Renal cortex interstitium (tissue), 11 donors: Measurements from ENCODE around the gene NKAIN1. TPM values are rescaled to one million over a fixed set of nuclear protein-coding genes. Genes with fewer than 3 reads are reported as not detected.
"Not testable (repeated sequence)": the region's sequence is repeated elsewhere in the genome, so short reads cannot be mapped to it uniquely, and the experiment has no call there.

Experiments used
- DNase-seq, 11 donors: peaks; one replicate each; pipeline ENCODE4 v3.0.0-alpha.2; 2013; ENCODE audit warnings: low read depth in 9 of 11, low spot score in 4 of 11; ENCODE audit errors: extremely low read depth in 1 of 11
- polyA plus RNA-seq, 3 donors: library from polyadenylated mRNA; unstranded; fragments of 120-200 nt; gene quantifications; one replicate each; pipeline ENCODE4 v1.2.1, GENCODE V29; 2013; ENCODE audit not compliant: insufficient read length in 3 of 3

The NKAIN1 gene
- polyA plus RNA-seq, 3 donors, result 3.1 to 5.1 (median 4.8) TPM

GRCh38 chr1:31207569-31207968, 32.1 kb downstream of the NKAIN1 start:
- DNase-seq, result no peak

GRCh38 chr1:31207046-31207445, 32.6 kb downstream of the NKAIN1 start:
- DNase-seq, result no peak

GRCh38 chr1:31203215-31203614, 36.5 kb downstream of the NKAIN1 start:
- DNase-seq, result no peak

GRCh38 chr1:31201931-31202360, 37.7 kb downstream of the NKAIN1 start:
- DNase-seq, result no peak

- no peak for DNase-seq
Measured at GRCh38 chr1:31199949-31200348, 39.7 kb downstream of the NKAIN1 start.

GRCh38 chr1:31199236-31199790, 40.4 kb downstream of the NKAIN1 start:
- no peak for DNase-seq

GRCh38 chr1:31198600-31198999, 41.1 kb downstream of the NKAIN1 start:
- DNase-seq, result no peak

- no peak for DNase-seq
Measured at GRCh38 chr1:31198150-31198549, 41.5 kb downstream of the NKAIN1 start.

- no peak for DNase-seq
Measured at GRCh38 chr1:31196685-31197084, 43.0 kb downstream of the NKAIN1 start.

- DNase-seq, result not testable (repeated sequence)
Measured at GRCh38 chr1:31195267-31195666, 44.4 kb downstream of the NKAIN1 start.

- no peak for DNase-seq
Measured at GRCh38 chr1:31193729-31194128, 46.0 kb downstream of the NKAIN1 start.

- DNase-seq, result no peak
Measured at GRCh38 chr1:31191281-31191680, 48.4 kb downstream of the NKAIN1 start.

GRCh38 chr1:31189696-31190674, 49.7 kb downstream of the NKAIN1 start:
- DNase-seq, result no peak

GRCh38 chr1:31183927-31184554, 55.6 kb downstream of the NKAIN1 start:
- peak in 4 of 11 donors; percentile 30 to 40 (median 32) for DNase-seq

- no peak for DNase-seq
Measured at GRCh38 chr1:31183126-31183525, 56.6 kb downstream of the NKAIN1 start.

- DNase-seq, result peak; percentile 78 to 92 (median 84)
Measured at GRCh38 chr1:31182352-31182751, 57.3 kb downstream of the NKAIN1 start.

- DNase-seq, result peak in 5 of 11 donors; percentile 35 to 50 (median 40)
Measured at GRCh38 chr1:31181515-31182343, 58.0 kb downstream of the NKAIN1 start.

GRCh38 chr1:31180338-31180737, 59.3 kb downstream of the NKAIN1 start:
- DNase-seq, result no peak

- DNase-seq, result not testable (repeated sequence)
Measured at GRCh38 chr1:31176291-31176690, 63.4 kb downstream of the NKAIN1 start.
